Urothelium cell line (cell line): ENCODE data around the gene KSR1.
"Not testable (repeated sequence)": the region's sequence is repeated elsewhere in the genome, so short reads cannot be mapped to it uniquely, and the experiment has no call there.

Experiments used
- DNase-seq: peaks from one replicate; pipeline ENCODE4 v3.0.0; 2011; ENCODE audit warnings: low spot score, mixed read lengths
- FAIRE-seq: peaks from 2 replicates; lab custom pipeline; 2011; peaks lifted over from hg19 to GRCh38; lab: Jason Lieb, UNC

KSR1 gene

GRCh38 chr17:27491713-27492190, 35.5 kb downstream of the KSR1 start:
- no peak for DNase-seq
- no peak for FAIRE-seq

GRCh38 chr17:27492470-27492869, 36.2 kb downstream of the KSR1 start:
- no peak for DNase-seq
- no peak for FAIRE-seq

DNA sequence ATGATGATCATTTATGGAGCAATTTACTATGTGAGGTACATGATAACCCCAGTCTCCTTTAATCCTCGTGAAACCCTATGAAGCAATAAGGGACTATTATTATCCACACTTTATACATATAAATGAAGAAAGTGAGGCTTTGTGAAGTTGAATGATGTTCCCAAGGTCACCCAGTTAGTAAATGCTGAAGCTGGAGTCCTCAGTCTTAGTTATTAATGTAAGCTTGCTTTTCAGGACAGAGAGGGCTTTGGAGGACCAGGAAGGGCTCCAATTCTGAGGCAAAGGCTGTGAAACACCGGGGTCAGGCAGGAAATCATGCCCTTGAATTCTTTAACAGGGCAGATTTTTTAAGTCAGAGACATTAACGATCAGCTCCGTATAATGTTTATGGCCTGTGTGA, 36.8 kb downstream of the KSR1 start:
- FAIRE-seq (no peak), DNase-seq (no peak)

GRCh38 chr17:27494192-27495091, 38.2 kb downstream of the KSR1 start:
- FAIRE-seq = no peak
- no peak for DNase-seq

GRCh38 chr17:27495460-27495859, 39.2 kb downstream of the KSR1 start:
- DNase-seq = no peak
- FAIRE-seq = no peak

DNA sequence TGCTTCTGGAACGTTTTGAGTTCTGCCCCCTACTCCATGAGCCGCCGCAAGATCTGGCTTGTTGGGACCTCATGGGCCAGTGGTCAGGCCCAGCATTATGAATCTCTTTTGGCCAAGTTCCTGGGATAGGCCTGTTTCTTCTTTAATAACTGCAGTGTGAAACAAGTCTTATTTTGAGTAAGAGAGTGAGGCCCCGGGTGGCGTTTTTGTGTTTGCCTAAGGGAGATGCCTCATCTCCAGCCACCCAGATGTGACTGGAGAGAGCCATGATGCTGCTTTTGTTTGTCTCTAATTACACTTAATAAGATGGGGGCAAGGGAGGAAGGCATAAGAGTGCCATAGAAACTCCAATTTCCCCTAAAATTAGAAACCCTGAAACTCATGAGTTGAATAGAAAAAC, 39.8 kb downstream of the KSR1 start:
- DNase-seq (no peak), FAIRE-seq (no peak)

GRCh38 chr17:27496437-27496943, 40.2 kb downstream of the KSR1 start:
- FAIRE-seq (no peak), DNase-seq (no peak)

DNA sequence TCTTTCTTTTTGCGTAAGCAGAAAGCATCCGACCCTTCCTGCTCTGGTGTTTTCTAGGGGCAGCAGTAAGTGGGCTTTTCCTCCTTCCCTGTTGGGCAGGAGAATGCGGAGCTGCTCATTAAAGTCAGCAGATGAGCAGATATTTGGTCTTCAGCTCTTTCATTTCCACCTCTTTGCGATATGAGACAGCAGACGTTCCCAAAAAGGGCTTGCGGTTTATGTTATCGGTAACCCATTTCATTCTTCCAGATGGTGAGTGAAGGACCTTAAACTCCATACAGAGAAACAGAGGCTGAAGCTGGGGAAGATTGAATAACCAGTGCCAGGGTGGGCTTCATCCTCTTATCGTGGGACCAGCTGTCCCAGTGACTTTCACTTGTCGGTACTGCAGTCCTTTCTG, 40.7 kb downstream of the KSR1 start:
- FAIRE-seq (no peak), DNase-seq (no peak)

- FAIRE-seq (no peak), DNase-seq (no peak)
Observed at GRCh38 chr17:27497696-27498095, 41.4 kb downstream of the KSR1 start.

- FAIRE-seq = no peak
Observed at GRCh38 chr17:27498615-27499309, 42.5 kb downstream of the KSR1 start.

DNA sequence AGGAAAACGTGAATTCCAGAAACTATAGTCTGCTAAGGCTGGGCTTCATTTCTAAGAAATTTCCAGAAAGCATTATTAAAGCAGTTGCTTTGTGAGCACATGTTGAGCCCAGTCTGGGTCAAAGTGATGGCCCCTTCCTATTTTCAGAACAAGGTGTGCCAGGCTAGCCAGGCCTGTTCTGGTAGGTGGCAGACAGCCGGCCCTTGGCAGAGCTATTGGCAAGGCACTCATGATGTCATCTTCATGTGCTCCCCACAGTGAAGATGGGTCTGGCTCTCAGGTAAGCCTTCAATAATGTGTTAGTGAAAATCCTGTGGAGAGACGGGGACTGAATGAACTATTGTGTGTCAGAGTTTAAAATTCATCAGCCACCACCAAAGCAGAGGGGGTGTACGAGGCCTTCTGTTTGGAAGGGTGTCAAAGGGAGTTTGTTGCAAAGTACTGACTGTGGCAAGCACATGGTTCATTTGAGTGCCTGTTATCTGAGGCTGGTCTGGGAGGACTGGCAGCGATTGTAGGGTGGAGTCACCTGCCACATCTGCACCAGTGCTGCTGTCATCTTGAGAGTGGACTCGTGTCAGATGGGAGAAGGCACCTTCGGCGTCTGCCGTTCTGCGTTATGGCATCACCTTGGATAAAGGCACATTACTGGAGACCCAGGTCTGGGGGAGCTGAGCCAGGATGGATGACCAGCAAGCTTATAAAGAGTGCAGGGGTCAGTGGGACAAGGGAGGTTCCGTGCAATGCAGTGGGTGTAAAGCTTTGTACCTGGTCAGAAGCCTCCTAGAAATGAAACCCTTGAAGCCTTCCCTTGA, 43.4 kb downstream of the KSR1 start:
- FAIRE-seq (no peak), DNase-seq (no peak)

More at GRCh38 chr17:27498615-27499309, 42.5 kb downstream of the KSR1 start:
- DNase-seq = no peak

GRCh38 chr17:27501338-27501737, 45.1 kb downstream of the KSR1 start:
- DNase-seq, FAIRE-seq: not testable (repeated sequence)

- DNase-seq (peak; percentile 50), FAIRE-seq (peak; percentile 48)
Observed at GRCh38 chr17:27502526-27503324, 46.5 kb downstream of the KSR1 start.

GRCh38 chr17:27503611-27504010, 47.4 kb downstream of the KSR1 start:
- no peak for FAIRE-seq
- DNase-seq = no peak

- DNase-seq (no peak), FAIRE-seq (no peak)
Observed at GRCh38 chr17:27504188-27504995, 48.1 kb downstream of the KSR1 start.

GRCh38 chr17:27506348-27507218, 50.3 kb downstream of the KSR1 start:
- DNase-seq (peak; percentile 66), FAIRE-seq (no peak)

- FAIRE-seq (no peak), DNase-seq (no peak)
Observed at GRCh38 chr17:27511168-27511883, 55.1 kb downstream of the KSR1 start.

GRCh38 chr17:27512031-27512430, 55.8 kb downstream of the KSR1 start:
- no peak for DNase-seq
- no peak for FAIRE-seq
